Chondrocyte (in vitro differentiated cells): Measurements from ENCODE around the gene DBI. TPM values are rescaled to one million over a fixed set of nuclear protein-coding genes. Genes with fewer than 3 reads are reported as not detected.

ENCODE experiments used
- DNase-seq: peaks from one replicate; pipeline ENCODE4 v3.0.0; 2021; ENCODE audit warnings: mixed read lengths, low spot score
- H3K27ac Mint-ChIP-seq: one replicate; pipeline ENCODE4 v1.8.0; 2021; ENCODE audit warnings: mild to moderate bottlenecking, moderate library complexity, mixed read lengths; ENCODE audit not compliant: unreplicated experiment
- H3K27me3 Mint-ChIP-seq: 2 replicates; pipeline ENCODE4 v1.8.0; 2021; ENCODE audit warnings: low read depth, mixed read lengths
- H3K36me3 Mint-ChIP-seq: 2 replicates; pipeline ENCODE4 v1.8.0; 2021; ENCODE audit warnings: low read depth, mixed read lengths
- H3K4me1 Mint-ChIP-seq: 2 replicates; pipeline ENCODE4 v1.8.0; 2021; ENCODE audit warnings: low read depth, mild to moderate bottlenecking, mixed read lengths
- H3K4me3 Mint-ChIP-seq: one replicate; pipeline ENCODE4 v1.8.0; 2021; ENCODE audit warnings: mild to moderate bottlenecking, moderate library complexity, mixed read lengths; ENCODE audit not compliant: unreplicated experiment
- H3K9me3 Mint-ChIP-seq: 2 replicates; pipeline ENCODE4 v1.8.0; 2021; ENCODE audit warnings: low read depth, mixed read lengths
- total RNA-seq: library from RNA; stranded (reverse); gene quantifications from 3 replicates; pipeline ENCODE4 v1.2.1, GENCODE V29; 2021
- TF ChIP-seq, protein P1 (sequence below): fragments of 200-600 bp; sonication (generic); IDR thresholded peaks from 2 replicates; pipeline ENCODE4 v1.5.0; 2021; ENCODE audit warnings: antibody characterized with exemption, mild to moderate bottlenecking, moderate library complexity

The DBI gene
- total RNA-seq, 1 donor from 2014 or later, result 72.9 TPM

DNA sequence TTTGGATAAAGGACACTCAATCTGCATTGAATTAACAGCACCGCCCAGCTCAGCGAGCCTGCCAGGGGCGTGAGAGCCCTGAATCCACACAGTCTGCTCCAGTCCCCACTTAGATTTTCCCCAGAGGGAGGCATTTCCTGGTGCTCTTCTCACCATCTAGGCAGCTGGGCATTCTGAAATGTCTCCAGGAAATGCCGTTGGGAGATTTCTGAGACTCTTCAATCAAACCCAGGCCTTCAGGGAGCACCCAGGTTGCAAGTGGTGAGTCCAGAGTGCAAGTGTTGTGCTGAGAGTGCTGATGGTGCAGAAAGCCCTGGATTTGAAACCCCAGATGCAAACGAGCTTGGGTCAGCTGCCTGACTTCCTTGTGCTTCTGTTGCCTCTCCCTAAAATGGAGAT is 41.4 kb downstream of the DBI start:
- H3K27me3 Mint-ChIP-seq, result peaks cover 34% of the 10 kb centered on the region
- H3K36me3 Mint-ChIP-seq, result peaks cover 2% of the 10 kb centered on the region
- H3K9me3 Mint-ChIP-seq, result peaks cover 8% of the 10 kb centered on the region
- DNase-seq, result no peak
- H3K4me3 Mint-ChIP-seq, result no peak overlapping the region
- TF ChIP-seq, protein P1, sequence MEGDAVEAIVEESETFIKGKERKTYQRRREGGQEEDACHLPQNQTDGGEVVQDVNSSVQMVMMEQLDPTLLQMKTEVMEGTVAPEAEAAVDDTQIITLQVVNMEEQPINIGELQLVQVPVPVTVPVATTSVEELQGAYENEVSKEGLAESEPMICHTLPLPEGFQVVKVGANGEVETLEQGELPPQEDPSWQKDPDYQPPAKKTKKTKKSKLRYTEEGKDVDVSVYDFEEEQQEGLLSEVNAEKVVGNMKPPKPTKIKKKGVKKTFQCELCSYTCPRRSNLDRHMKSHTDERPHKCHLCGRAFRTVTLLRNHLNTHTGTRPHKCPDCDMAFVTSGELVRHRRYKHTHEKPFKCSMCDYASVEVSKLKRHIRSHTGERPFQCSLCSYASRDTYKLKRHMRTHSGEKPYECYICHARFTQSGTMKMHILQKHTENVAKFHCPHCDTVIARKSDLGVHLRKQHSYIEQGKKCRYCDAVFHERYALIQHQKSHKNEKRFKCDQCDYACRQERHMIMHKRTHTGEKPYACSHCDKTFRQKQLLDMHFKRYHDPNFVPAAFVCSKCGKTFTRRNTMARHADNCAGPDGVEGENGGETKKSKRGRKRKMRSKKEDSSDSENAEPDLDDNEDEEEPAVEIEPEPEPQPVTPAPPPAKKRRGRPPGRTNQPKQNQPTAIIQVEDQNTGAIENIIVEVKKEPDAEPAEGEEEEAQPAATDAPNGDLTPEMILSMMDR, result no peak
- H3K4me1 Mint-ChIP-seq, result peaks cover 9% of the 10 kb centered on the region
- no peak overlapping the region for H3K27ac Mint-ChIP-seq

DNA sequence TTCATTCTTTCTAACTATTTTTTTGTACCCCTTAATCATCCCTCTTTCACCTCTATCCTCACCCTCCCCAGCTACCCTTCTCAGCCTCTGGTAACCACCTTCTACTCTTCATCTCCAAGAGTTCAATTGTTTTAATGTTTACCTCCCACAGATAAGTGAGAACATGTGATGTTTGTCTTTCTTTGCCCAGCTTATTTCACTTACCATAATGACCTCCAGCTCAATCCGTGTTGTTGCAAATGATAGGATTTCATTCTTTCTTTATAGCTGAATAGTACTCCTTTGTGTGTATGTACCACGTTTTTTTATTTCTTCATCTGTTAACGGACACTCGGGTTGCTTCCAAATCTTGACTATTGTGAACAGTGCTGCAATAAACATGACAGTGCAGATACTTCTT is 42.7 kb downstream of the DBI start:
- H3K9me3 Mint-ChIP-seq, result peaks cover 14% of the 10 kb centered on the region
- H3K36me3 Mint-ChIP-seq, result peaks cover 2% of the 10 kb centered on the region
- H3K27ac Mint-ChIP-seq, result no peak overlapping the region
- H3K4me1 Mint-ChIP-seq, result peaks cover 6% of the 10 kb centered on the region
- peaks cover 28% of the 10 kb centered on the region for H3K27me3 Mint-ChIP-seq
- TF ChIP-seq, protein P1, result no peak
- no peak overlapping the region for H3K4me3 Mint-ChIP-seq
- DNase-seq, result no peak

DNA sequence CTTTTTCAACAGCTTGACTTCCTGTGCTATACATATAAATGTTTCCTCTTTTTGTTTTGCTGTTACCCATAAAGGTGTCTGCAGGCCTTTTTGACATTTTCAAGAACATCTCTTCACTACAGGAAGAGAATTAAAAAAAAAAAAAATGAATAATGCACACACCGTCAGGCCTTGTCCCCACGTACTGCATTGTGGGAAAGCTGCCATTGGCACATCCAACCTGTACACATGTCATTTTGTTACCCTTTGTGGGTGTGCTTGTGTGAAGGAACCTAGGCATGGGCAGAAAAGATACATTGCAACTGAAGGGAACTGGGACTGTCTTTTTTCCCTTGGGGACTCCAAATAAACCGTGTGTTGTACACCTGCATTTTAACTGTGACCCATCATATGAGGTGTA is 48.1 kb downstream of the DBI start:
- peaks cover 31% of the 10 kb centered on the region for H3K27me3 Mint-ChIP-seq
- DNase-seq, result no peak
- no peak overlapping the region for H3K4me3 Mint-ChIP-seq
- TF ChIP-seq, protein P1, result no peak
- H3K36me3 Mint-ChIP-seq, result peaks cover 2% of the 10 kb centered on the region
- H3K4me1 Mint-ChIP-seq, result no peaks in the 10 kb centered on the region
- H3K27ac Mint-ChIP-seq, result no peak overlapping the region
- peaks cover 14% of the 10 kb centered on the region for H3K9me3 Mint-ChIP-seq

DNA sequence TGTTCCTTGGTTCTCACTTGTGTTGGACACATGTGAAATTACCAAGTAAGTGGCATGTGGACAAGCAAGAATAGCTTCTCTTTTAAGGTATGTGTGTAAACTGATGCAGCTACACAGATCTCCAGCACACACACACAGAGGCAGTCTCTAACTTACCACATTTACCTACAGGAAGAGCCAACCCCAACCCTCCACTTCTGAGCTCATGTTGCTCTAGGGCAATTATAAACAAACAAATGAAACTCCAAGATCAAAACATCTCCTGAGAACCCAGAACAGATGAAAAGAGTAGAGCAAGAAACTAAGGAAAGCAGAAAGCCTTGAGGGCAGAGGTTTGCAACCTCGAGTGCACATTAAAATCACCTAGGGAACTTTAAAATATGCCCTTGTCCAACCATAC is 48.9 kb downstream of the DBI start:
- no peak overlapping the region for H3K27ac Mint-ChIP-seq
- H3K4me1 Mint-ChIP-seq, result no peaks in the 10 kb centered on the region
- DNase-seq, result no peak
- no peak overlapping the region for H3K4me3 Mint-ChIP-seq
- TF ChIP-seq, protein P1, result no peak
- H3K27me3 Mint-ChIP-seq, result peaks cover 31% of the 10 kb centered on the region
- H3K9me3 Mint-ChIP-seq, result peaks cover 13% of the 10 kb centered on the region
- no peaks in the 10 kb centered on the region for H3K36me3 Mint-ChIP-seq

DNA sequence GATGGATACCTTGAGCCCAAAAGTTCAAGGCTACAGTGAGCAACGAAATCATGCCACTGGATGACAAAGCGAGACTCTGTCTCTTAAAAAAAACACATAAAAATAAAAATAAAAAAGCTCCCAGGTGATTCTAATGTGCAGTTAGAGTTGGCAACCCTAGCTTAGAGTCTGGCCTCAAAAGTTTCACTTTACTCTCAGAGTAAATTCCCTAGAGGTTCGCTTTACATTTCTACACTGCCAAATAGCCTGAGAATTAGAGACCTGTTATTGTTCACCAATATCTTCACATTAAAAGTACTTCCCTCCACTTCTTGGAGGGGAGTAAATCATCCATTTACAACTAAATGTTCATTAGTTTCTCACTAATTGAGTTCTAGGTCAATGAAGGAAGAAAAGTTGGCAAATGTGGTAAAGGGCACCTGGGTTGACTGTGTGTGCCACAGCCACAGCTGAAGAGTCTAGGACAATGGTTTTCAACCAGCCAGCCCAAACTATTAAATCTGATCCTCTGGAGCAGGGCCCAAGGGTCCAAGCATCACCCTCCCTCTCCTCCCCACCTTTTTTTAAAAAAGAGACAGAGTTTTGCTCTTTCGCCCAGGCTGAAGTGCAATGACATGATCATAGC is 49.6 kb downstream of the DBI start:
- peaks cover 30% of the 10 kb centered on the region for H3K27me3 Mint-ChIP-seq
- no peak overlapping the region for H3K4me3 Mint-ChIP-seq
- H3K36me3 Mint-ChIP-seq, result no peaks in the 10 kb centered on the region
- TF ChIP-seq, protein P1, result no peak
- H3K9me3 Mint-ChIP-seq, result peaks cover 9% of the 10 kb centered on the region
- no peak for DNase-seq
- no peak overlapping the region for H3K27ac Mint-ChIP-seq
- H3K4me1 Mint-ChIP-seq, result no peaks in the 10 kb centered on the region
